HG03521 (cell line): ENCODE data around the gene NCAPG2.

Experiments
- ATAC-seq: cut with Tn5 transposase; IDR thresholded peaks from one replicate; pipeline ENCODE4 v1.9.1; 2021; ENCODE audit warnings: mild to moderate bottlenecking, moderate library complexity; ENCODE audit not compliant: unreplicated experiment

The NCAPG2 gene

GRCh38 chr7:158606129-158606528 is 98.5 kb downstream of the NCAPG2 start:
- ATAC-seq = no peak

GRCh38 chr7:158603773-158604755 is 100.5 kb downstream of the NCAPG2 start:
- ATAC-seq = no peak

GRCh38 chr7:158602905-158603772 is 101.5 kb downstream of the NCAPG2 start:
- no peak for ATAC-seq

GRCh38 chr7:158602041-158602440 is 102.6 kb downstream of the NCAPG2 start:
- ATAC-seq = no peak

GRCh38 chr7:158601090-158601489 is 103.5 kb downstream of the NCAPG2 start:
- ATAC-seq = no peak

- no peak for ATAC-seq
These were observed 107.9 kb downstream of the NCAPG2 start for GRCh38 chr7:158596745-158597144.

- no peak for ATAC-seq
These were observed 108.3 kb downstream of the NCAPG2 start for GRCh38 chr7:158596309-158596708.

GRCh38 chr7:158595068-158595467 is 109.5 kb downstream of the NCAPG2 start:
- no peak for ATAC-seq

GRCh38 chr7:158592541-158592940 is 112.1 kb downstream of the NCAPG2 start:
- no peak for ATAC-seq

- no peak for ATAC-seq
These were observed 112.7 kb downstream of the NCAPG2 start for GRCh38 chr7:158591944-158592343.

- no peak for ATAC-seq
These were observed 114.4 kb downstream of the NCAPG2 start for GRCh38 chr7:158590181-158590530.

GRCh38 chr7:158589653-158590052 is 115.0 kb downstream of the NCAPG2 start:
- ATAC-seq = no peak

- ATAC-seq = no peak
These were observed 115.6 kb downstream of the NCAPG2 start for GRCh38 chr7:158588878-158589442.

GRCh38 chr7:158588085-158588877 is 116.3 kb downstream of the NCAPG2 start:
- peak; percentile 6 for ATAC-seq

- ATAC-seq = peak; percentile 61
These were observed 117.2 kb downstream of the NCAPG2 start, which contains the start of gene PTPRN2 for GRCh38 chr7:158587162-158588084. PTPRN2 (minus strand) TSS chr7:158587823.

GRCh38 chr7:158586499-158587161 is 118.0 kb downstream of the NCAPG2 start:
- ATAC-seq = no peak

GRCh38 chr7:158585721-158586498 is 118.7 kb downstream of the NCAPG2 start:
- ATAC-seq = no peak

- no peak for ATAC-seq
These were observed 120.2 kb downstream of the NCAPG2 start for GRCh38 chr7:158584407-158584806.
